ENCODE data around the gene AFG3L2. TPM values are rescaled to one million over a fixed set of nuclear protein-coding genes. Genes with fewer than 3 reads are reported as not detected.
A peak's percentile ranks its signal among the peaks of the same experiment; 100 is the strongest.
"Not testable (repeated sequence)": the region's sequence is repeated elsewhere in the genome, so short reads cannot be mapped to it uniquely, and the experiment has no call there.

Gene AFG3L2
- total RNA-seq, 2 donors from 2014 or later: 47.1 to 49.5 TPM

DNA sequence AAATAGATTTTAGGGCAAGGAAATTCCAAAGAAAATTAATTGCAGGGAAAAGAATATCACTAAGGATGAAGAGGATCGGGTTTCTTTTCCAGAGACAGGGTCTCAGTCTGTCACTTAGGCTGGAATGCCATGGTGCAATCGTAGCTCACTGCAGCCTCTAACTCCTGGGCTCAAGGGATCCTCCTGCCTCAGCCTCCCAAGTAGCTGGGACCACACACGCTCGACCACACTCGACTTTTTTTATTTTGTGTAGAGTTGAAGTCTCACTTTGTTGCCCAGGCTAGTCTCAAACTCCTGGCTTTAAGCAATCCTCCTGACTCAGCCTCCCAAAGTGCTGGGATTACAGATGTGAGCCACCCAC, 1.2 kb upstream of the AFG3L2 start:
- Histone ChIP-seq H3K4me3 (ENCODE audit: low read length) (peak overlapping the region; percentile 87), H3K9ac (ENCODE audit: extremely low read depth, low read length, poor library complexity, severe bottlenecking) (peak overlapping the region; percentile 89), H3K27ac (ENCODE audit: low read depth, low read length) (peak overlapping the region; percentile 80)
- WGBS, 2 experiments (ENCODE audit: insufficient coverage in 1 of 2, insufficient read length in 1 of 2): 77% methylated on average over 4 to 5 of the region's 5 CpGs
- not testable (repeated sequence) for H3K9me3 Mint-ChIP-seq; H3K36me3 Mint-ChIP-seq (ENCODE audit: low read depth); H3K4me1 ChIP-seq (ENCODE audit: control insufficient read depth, insufficient read depth, low read length); H3K36me3 ChIP-seq (ENCODE audit: control insufficient read depth, insufficient read depth, low read length); H3K27me3 ChIP-seq (ENCODE audit: control insufficient read depth, insufficient read depth, low read length, poor library complexity, severe bottlenecking); H3K27me3 Mint-ChIP-seq (ENCODE audit: insufficient read depth); H3K9me3 ChIP-seq (ENCODE audit: control insufficient read depth, low read length)
- peaks cover 16% of the 10 kb centered on the region for H3K4me1 Mint-ChIP-seq
- DNase-seq: peak; percentile 60
- peak overlapping the region; percentile 71 for H3K4me3 Mint-ChIP-seq
- peak overlapping the region; percentile 99 for H3K27ac Mint-ChIP-seq

- no peaks in the 10 kb centered on the region for H3K27me3 ChIP-seq (ENCODE audit: control insufficient read depth, insufficient read depth, low read length, poor library complexity, severe bottlenecking)
- H3K36me3 ChIP-seq (ENCODE audit: control insufficient read depth, insufficient read depth, low read length): no peaks in the 10 kb centered on the region
- peak overlapping the region; percentile 99 for H3K27ac Mint-ChIP-seq
- H3K4me1 Mint-ChIP-seq: peaks cover 16% of the 10 kb centered on the region
- H3K4me3 Mint-ChIP-seq: peak overlapping the region; percentile 71
- H3K9ac ChIP-seq (ENCODE audit: extremely low read depth, low read length, poor library complexity, severe bottlenecking): peak overlapping the region; percentile 89
- no peak for DNase-seq
- no peaks in the 10 kb centered on the region for H3K9me3 ChIP-seq (ENCODE audit: control insufficient read depth, low read length)
- peak overlapping the region; percentile 87 for H3K4me3 ChIP-seq (ENCODE audit: low read length)
- no peaks in the 10 kb centered on the region for H3K36me3 Mint-ChIP-seq (ENCODE audit: low read depth)
- no peaks in the 10 kb centered on the region for H3K27me3 Mint-ChIP-seq (ENCODE audit: insufficient read depth)
- H3K9me3 Mint-ChIP-seq: peaks cover 3% of the 10 kb centered on the region
- peak overlapping the region; percentile 80 for H3K27ac ChIP-seq (ENCODE audit: low read depth, low read length)
- 1 to 2% methylated on average over 19 to 30 of the region's 30 CpGs for WGBS, 2 experiments (ENCODE audit: insufficient coverage in 1 of 2, insufficient read length in 1 of 2)
- no peaks in the 10 kb centered on the region for H3K4me1 ChIP-seq (ENCODE audit: control insufficient read depth, insufficient read depth, low read length)
- TF ChIP-seq CTCF (conservative IDR thresholded peaks at IDR 0.05): peak; percentile 60
These were observed 650 bp upstream of the AFG3L2 start for GRCh38 chr18:12377556-12378197.

DNA sequence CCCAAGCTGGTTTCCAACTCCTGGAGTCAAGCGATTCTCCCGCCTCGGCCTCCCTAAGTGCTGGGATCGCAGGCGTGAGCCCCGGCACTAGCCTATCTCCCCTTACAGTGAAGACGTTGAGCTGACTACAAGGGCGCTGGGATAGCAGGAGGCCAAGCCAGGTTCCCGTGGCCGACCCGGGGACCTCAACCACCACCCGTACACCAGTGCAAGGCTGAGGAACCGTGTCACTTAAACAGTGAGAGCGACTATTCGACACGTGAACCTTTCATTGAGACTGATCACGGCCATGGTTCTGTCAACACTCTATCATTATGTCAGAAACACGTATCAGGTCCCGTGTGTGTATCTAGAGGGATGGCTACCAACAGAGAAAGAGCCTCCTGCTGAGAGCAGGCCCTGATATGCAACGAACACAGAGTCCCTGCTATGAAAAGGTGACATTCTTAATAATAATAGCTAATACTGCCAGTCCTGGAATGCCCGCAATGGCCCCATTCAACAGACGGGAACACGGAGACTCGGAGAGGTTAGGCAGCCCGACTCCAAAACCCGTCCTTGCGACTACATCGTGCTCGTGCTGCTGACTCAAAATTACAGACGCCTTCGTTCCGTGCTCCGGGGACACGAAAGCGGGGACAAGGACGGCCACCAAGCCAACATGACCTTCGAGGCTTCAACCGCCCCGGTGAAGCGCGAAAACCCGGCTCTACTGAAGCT, 833 bp downstream of the AFG3L2 start:
- Mint-ChIP-seq H3K9me3 (no peaks in the 10 kb centered on the region), H3K27me3 (ENCODE audit: insufficient read depth) (no peaks in the 10 kb centered on the region), H3K4me3 (peak overlapping the region; percentile 71), H3K4me1 (peaks cover 16% of the 10 kb centered on the region), H3K27ac (peak overlapping the region; percentile 91), H3K36me3 (ENCODE audit: low read depth) (peaks cover 6% of the 10 kb centered on the region)
- peak overlapping the region; percentile 94 for H3K27ac ChIP-seq (ENCODE audit: low read depth, low read length)
- DNase-seq: peak; percentile 72
- no peaks in the 10 kb centered on the region for H3K9me3 ChIP-seq (ENCODE audit: control insufficient read depth, low read length)
- H3K4me1 ChIP-seq (ENCODE audit: control insufficient read depth, insufficient read depth, low read length): no peaks in the 10 kb centered on the region
- peak overlapping the region; percentile 84 for H3K9ac ChIP-seq (ENCODE audit: extremely low read depth, low read length, poor library complexity, severe bottlenecking)
- TF ChIP-seq CTCF (conservative IDR thresholded peaks at IDR 0.05): no peak
- H3K27me3 ChIP-seq (ENCODE audit: control insufficient read depth, insufficient read depth, low read length, poor library complexity, severe bottlenecking): no peaks in the 10 kb centered on the region
- WGBS, 2 experiments (ENCODE audit: insufficient coverage in 1 of 2, insufficient read length in 1 of 2): 8 to 14% methylated on average over 29 to 42 of the region's 42 CpGs
- peak overlapping the region; percentile 92 for H3K4me3 ChIP-seq (ENCODE audit: low read length)
- H3K36me3 ChIP-seq (ENCODE audit: control insufficient read depth, insufficient read depth, low read length): peaks cover 6% of the 10 kb centered on the region
